H9 (cell line): ENCODE measurements around the gene ADAR. TPM values are rescaled to one million over a fixed set of nuclear protein-coding genes. Genes with fewer than 3 reads are reported as not detected.

Experiments
- DNase-seq: peaks from one replicate; pipeline ENCODE4 v3.0.0-alpha.2; 2017
- H2AFZ ChIP-seq: one replicate; pipeline ENCODE4 v1.6.1; 2013; ENCODE audit warnings: mild to moderate bottlenecking, low read length, control low read depth, moderate library complexity
- H2AK5ac ChIP-seq: 2 replicates; pipeline ENCODE4 v1.6.1; 2013; ENCODE audit warnings: low read length, control low read depth, mixed read lengths; ENCODE audit not compliant: insufficient read length
- H2BK120ac ChIP-seq: one replicate; pipeline ENCODE4 v1.6.1; 2013; ENCODE audit warnings: low read depth, mild to moderate bottlenecking, low read length, control low read depth, inconsistent platforms; ENCODE audit not compliant: poor library complexity, severe bottlenecking
- H2BK12ac ChIP-seq: 2 replicates; pipeline ENCODE4 v1.6.1; 2013; ENCODE audit warnings: low read length, control low read depth, mixed read lengths, low read depth; ENCODE audit not compliant: insufficient read length
- H2BK15ac ChIP-seq: 2 replicates; pipeline ENCODE4 v1.6.1; 2013; ENCODE audit warnings: low read depth, low read length, control low read depth
- H2BK20ac ChIP-seq: one replicate; pipeline ENCODE4 v1.6.1; 2013; ENCODE audit warnings: low read depth, mild to moderate bottlenecking, low read length, control low read depth, inconsistent platforms; ENCODE audit not compliant: poor library complexity, severe bottlenecking
- H2BK5ac ChIP-seq: 2 replicates; pipeline ENCODE4 v1.6.1; 2013; ENCODE audit warnings: low read length, control low read depth, mixed read lengths; ENCODE audit not compliant: insufficient read length
- H3K14ac ChIP-seq: 2 replicates; pipeline ENCODE4 v1.6.1; 2013; ENCODE audit warnings: low read length, control low read depth; ENCODE audit not compliant: insufficient read depth
- H3K18ac ChIP-seq: 2 replicates; pipeline ENCODE4 v1.6.1; 2013; ENCODE audit warnings: low read depth, mild to moderate bottlenecking, mixed read lengths, low read length, control low read depth; ENCODE audit not compliant: insufficient read length
- H3K23ac ChIP-seq: 2 replicates; pipeline ENCODE4 v1.6.1; 2013; ENCODE audit warnings: low read length, control low read depth, mixed read lengths, low read depth; ENCODE audit not compliant: insufficient read length
- H3K23me2 ChIP-seq: 2 replicates; pipeline ENCODE4 v1.6.1; 2013; ENCODE audit warnings: low read depth, mild to moderate bottlenecking, mixed read lengths, low read length, control low read depth; ENCODE audit not compliant: insufficient read length, poor library complexity, severe bottlenecking
- H3K27ac ChIP-seq: 2 replicates; pipeline ENCODE4 v1.5.1; 2013; ENCODE audit warnings: low read length, control low read depth, mixed read lengths, low read depth; ENCODE audit not compliant: insufficient read length
- H3K27me3 ChIP-seq: 2 replicates; pipeline ENCODE4 v1.6.1; 2013; ENCODE audit warnings: low read length, control low read depth, inconsistent platforms; ENCODE audit not compliant: insufficient read depth
- H3K4ac ChIP-seq: 2 replicates; pipeline ENCODE4 v1.6.1; 2013; ENCODE audit warnings: low read depth, mild to moderate bottlenecking, control low read depth, inconsistent platforms, low read length, moderate library complexity
- H3K4me1 ChIP-seq: 2 replicates; pipeline ENCODE4 v1.6.1; 2013; ENCODE audit warnings: low read length, control low read depth, inconsistent platforms; ENCODE audit not compliant: insufficient read depth
- H3K4me2 ChIP-seq: 2 replicates; pipeline ENCODE4 v1.6.1; 2013; ENCODE audit warnings: low read length, control low read depth, mixed read lengths; ENCODE audit not compliant: insufficient read length, insufficient read depth
- H3K56ac ChIP-seq: 2 replicates; pipeline ENCODE4 v1.6.1; 2013; ENCODE audit warnings: low read depth, mild to moderate bottlenecking, mixed read lengths, low read length, control low read depth; ENCODE audit not compliant: insufficient read length
- H3K79me1 ChIP-seq: 2 replicates; pipeline ENCODE4 v1.6.1; 2013; ENCODE audit warnings: low read depth, mild to moderate bottlenecking, moderate library complexity, low read length, control low read depth, inconsistent platforms; ENCODE audit not compliant: insufficient read depth, poor library complexity, severe bottlenecking
- H3K79me2 ChIP-seq: 2 replicates; pipeline ENCODE4 v1.6.1; 2013; ENCODE audit warnings: low read length, control low read depth, inconsistent platforms; ENCODE audit not compliant: insufficient read depth
- H3K9ac ChIP-seq: 2 replicates; pipeline ENCODE4 v1.6.1; 2013; ENCODE audit warnings: low read length, control low read depth, mixed read lengths; ENCODE audit not compliant: insufficient read length; ENCODE audit errors: extremely low read depth
- H3K9me3 ChIP-seq: one replicate; pipeline ENCODE4 v1.6.1; 2013; ENCODE audit warnings: low read depth, low read length, inconsistent platforms; ENCODE audit not compliant: control insufficient read depth
- H3T11ph ChIP-seq: one replicate; pipeline ENCODE4 v1.6.1; 2013; ENCODE audit warnings: mild to moderate bottlenecking, low read length, control low read depth, inconsistent platforms
- H4K20me1 ChIP-seq: one replicate; pipeline ENCODE4 v1.6.1; 2013; ENCODE audit not compliant: control insufficient read depth, insufficient read length, insufficient read depth
- H4K5ac ChIP-seq: 2 replicates; pipeline ENCODE4 v1.6.1; 2013; ENCODE audit warnings: low read depth, mild to moderate bottlenecking, mixed read lengths, low read length, control low read depth; ENCODE audit not compliant: insufficient read length
- H4K8ac ChIP-seq: replicated peaks from 2 replicates; pipeline ENCODE4 v1.6.1; 2013; ENCODE audit warnings: low read length, control low read depth, mixed read lengths, low read depth; ENCODE audit not compliant: insufficient read length
- H4K91ac ChIP-seq: 2 replicates; pipeline ENCODE4 v1.6.1; 2013; ENCODE audit warnings: low read depth, mild to moderate bottlenecking, moderate library complexity, mixed read lengths, low read length, control low read depth; ENCODE audit not compliant: insufficient read length
- H3K27ac Mint-ChIP-seq, 3 experiments: 2 replicates in 2 of 3; 3 replicates in 1 of 3; pipeline ENCODE4 v1.8.0; 2020 to 2021; ENCODE audit warnings: mixed read lengths in 3 of 3, mild to moderate bottlenecking in 1 of 3, moderate library complexity in 1 of 3
- H3K27me3 Mint-ChIP-seq: 2 replicates; pipeline ENCODE4 v1.8.0; 2021; ENCODE audit warnings: low read depth, mild to moderate bottlenecking, moderate library complexity, mixed read lengths
- H3K36me3 Mint-ChIP-seq, 3 experiments: 2 replicates in 2 of 3; 3 replicates in 1 of 3; pipeline ENCODE4 v1.8.0; 2020 to 2021; ENCODE audit warnings: low read depth in 3 of 3, mixed read lengths in 3 of 3; ENCODE audit not compliant: insufficient read depth in 1 of 3
- H3K4me1 Mint-ChIP-seq, 2 experiments: 2 replicates each; pipeline ENCODE4 v1.8.0; 2020; ENCODE audit warnings: mixed read lengths in 2 of 2
- H3K4me3 Mint-ChIP-seq, 2 experiments: 2 replicates in 1 of 2; 3 replicates in 1 of 2; pipeline ENCODE4 v1.8.0; 2020 to 2021; ENCODE audit warnings: mild to moderate bottlenecking in 2 of 2, mixed read lengths in 2 of 2, moderate library complexity in 1 of 2
- H3K9me3 Mint-ChIP-seq, 2 experiments: 2 replicates in 1 of 2; 3 replicates in 1 of 2; pipeline ENCODE4 v1.8.0; 2020; ENCODE audit warnings: mild to moderate bottlenecking in 2 of 2, mixed read lengths in 2 of 2, moderate library complexity in 1 of 2
- CTCF ChIP-seq: fragments of 200-600 bp; sonication (generic); conservative IDR thresholded peaks from 3 replicates; pipeline ENCODE4 v1.8.0; 2021; ENCODE audit warnings: antibody characterized with exemption, mild to moderate bottlenecking
- WGBS: extraction: QIAGEN DNeasy Blood & Tissue Kit; methylation state at CpG from one replicate; pipeline ENCODE4 v1.1.7; 2013; ENCODE audit warnings: missing lambda C conversion rate, low lambda C conversion rate, mixed read lengths; ENCODE audit not compliant: insufficient read length; ENCODE audit errors: extremely low coverage; 5-methylcytosine and 5-hydroxymethylcytosine counted together
- total RNA-seq: library from RNA; stranded (reverse); gene quantifications from 2 replicates; pipeline ENCODE4 v1.2.1, GENCODE V29; 2021

ADAR gene
- total RNA-seq, 1 experiment from 2014 or later = 236 TPM

GRCh38 chr1:154549202-154549770 lies 58.7 kb downstream of the ADAR start:
- H3K4me1 Mint-ChIP-seq = peaks cover 2 to 3% of the 10 kb centered on the region in 2 experiments

More at GRCh38 chr1:154549202-154549770, 58.7 kb downstream of the ADAR start:
- Histone ChIP-seq H3K14ac (no peak overlapping the region), H2BK15ac (no peak overlapping the region), H3K27me3 (no peaks in the 10 kb centered on the region), H3K18ac (no peak overlapping the region), H2BK5ac (no peak overlapping the region), H3K4ac (no peak overlapping the region), H3K27ac (no peak overlapping the region), H3K23ac (no peak overlapping the region), H4K91ac (no peak overlapping the region), H4K5ac (no peak overlapping the region), H4K8ac (no peak overlapping the region), H2AFZ (no peak overlapping the region), H3K9me3 (no peaks in the 10 kb centered on the region), H3K4me1 (no peaks in the 10 kb centered on the region), H3K4me2 (no peak overlapping the region), H2BK20ac (no peak overlapping the region), H2AK5ac (no peak overlapping the region), H3T11ph (no peak overlapping the region), H4K20me1 (no peaks in the 10 kb centered on the region), H3K9ac (no peak overlapping the region), H2BK120ac (no peak overlapping the region), H3K79me2 (no peaks in the 10 kb centered on the region), H3K79me1 (no peaks in the 10 kb centered on the region), H3K56ac (no peak overlapping the region), H3K23me2 (no peaks in the 10 kb centered on the region), H2BK12ac (no peak overlapping the region)
- H3K9me3 Mint-ChIP-seq = no peaks in the 10 kb centered on the region
- H3K27ac Mint-ChIP-seq = 0 out of 7 replicates have a peak overlapping the region, but pooled peaks of 1 of the 3 experiments have one; percentile 3
- no peak for DNase-seq
- TF ChIP-seq CTCF = no peak
- H3K36me3 Mint-ChIP-seq = peaks cover 32 to 58% (median 53%) of the 10 kb centered on the region in 3 experiments
- no CpG with 5 or more reads among the region's 3 CpGs for WGBS
- H3K4me3 Mint-ChIP-seq = no peak overlapping the region
- no peaks in the 10 kb centered on the region for H3K27me3 Mint-ChIP-seq
